Measurements from ENCODE around the gene WDR81. TPM values are rescaled to one million over a fixed set of nuclear protein-coding genes. Genes with fewer than 3 reads are reported as not detected.

Gene WDR81
- polyA plus RNA-seq, 2 of the 4 experiments (the other 2 are of a cell fraction), result 4.9 to 26.8 TPM

GRCh38 chr17:1743088-1743439 lies 18.6 kb downstream of the WDR81 start (continued):
- TF ChIP-seq POLR2AphosphoS2 (conservative IDR thresholded peaks at IDR 0.05; ENCODE audit: low read length), result no peak
- no peak for TF ChIP-seq TP53 (CRISPR knock-in tag; IDR thresholded peaks at IDR 0.05)

GRCh38 chr17:1744551-1745512 lies 20.3 kb downstream of the WDR81 start:
- ChIA-PET CTCF (interaction anchor here (1.0 to 1.7 kb wide), 3 partner anchors 8 to 43 kb away, joined by 3 to 5 read pairs (median 3); no protein-coding TSS in a partner anchor), POLR2A (no interaction called here)
- FAIRE-seq (no peak), DNase-seq (ENCODE audit: low read depth in 1 of 2, low spot score in 1 of 2) (no peak), ATAC-seq (peak in 1 of 2 experiments; percentile 18; a peak in 3 of 6 replicates)
- H3K4me2 ChIP-seq, result no peak overlapping the region
- no peak overlapping the region for H3K4me3 ChIP-seq
- H3K4me1 ChIP-seq, result peaks cover 6% of the 10 kb centered on the region; the same call in 1 of the 3 replicates
- H3K27ac ChIP-seq, result no peak overlapping the region
- TF ChIP-seq CHD4 (IDR thresholded peaks at IDR 0.05; ENCODE audit: borderline replicate concordance), result no peak
- no peak for TF ChIP-seq HOXA7 (CRISPR knock-in tag; IDR thresholded peaks at IDR 0.05)
- TF ChIP-seq MAZ (IDR thresholded peaks at IDR 0.05; ENCODE audit: borderline replicate concordance, low read depth, low read length), result no peak
- no peak for TF ChIP-seq HEYL (CRISPR knock-in tag; IDR thresholded peaks at IDR 0.05)
- no peak for TF ChIP-seq POLR2AphosphoS2 (conservative IDR thresholded peaks at IDR 0.05; ENCODE audit: low read length)
- TF ChIP-seq BHLHE40 (IDR thresholded peaks at IDR 0.05; ENCODE audit: low read depth, low read length), result no peak
- TF ChIP-seq NPAS2 (CRISPR knock-in tag; IDR thresholded peaks at IDR 0.05; ENCODE audit: borderline replicate concordance), result no peak
- TF ChIP-seq ZNF302 (CRISPR knock-in tag; IDR thresholded peaks at IDR 0.05), result no peak
- no peak for TF ChIP-seq RFX5 (IDR thresholded peaks at IDR 0.05)
- TF ChIP-seq ZC3H11A (IDR thresholded peaks at IDR 0.05), result no peak
- TF ChIP-seq HMGXB4 (CRISPR knock-in tag; IDR thresholded peaks at IDR 0.05; ENCODE audit: borderline replicate concordance), result no peak
- TF ChIP-seq FOXS1 (CRISPR knock-in tag; IDR thresholded peaks at IDR 0.05), result no peak
- no peak for TF ChIP-seq ZFP36 (IDR thresholded peaks at IDR 0.05; ENCODE audit: borderline replicate concordance, partially characterized antibody)
- no peak for TF ChIP-seq MYC (IDR thresholded peaks at IDR 0.05; ENCODE audit: borderline replicate concordance, low read length)
- no peak for TF ChIP-seq USF2 (IDR thresholded peaks at IDR 0.05)
- TF ChIP-seq KDM1A (IDR thresholded peaks at IDR 0.05; ENCODE audit: low read depth), result no peak
- no peak for TF ChIP-seq MAX (IDR thresholded peaks at IDR 0.05)
- 75% methylated on average over 27 of the region's 29 CpGs for WGBS (ENCODE audit: missing lambda C conversion rate)
- H3K9me3 ChIP-seq, result peaks cover 15% of the 10 kb centered on the region

GRCh38 chr17:1745513-1746020 lies 21.1 kb downstream of the WDR81 start:
- TF ChIP-seq NPAS2 (CRISPR knock-in tag; IDR thresholded peaks at IDR 0.05; ENCODE audit: borderline replicate concordance) (no peak), PHF8 (IDR thresholded peaks at IDR 0.05; ENCODE audit: borderline replicate concordance, low read depth) (no peak), ZSCAN20 (CRISPR knock-in tag; IDR thresholded peaks at IDR 0.05) (no peak), EHMT2 (IDR thresholded peaks at IDR 0.05; ENCODE audit: low read depth) (no peak), SREBF2 (IDR thresholded peaks at IDR 0.05) (no peak), NR3C1 (IDR thresholded peaks at IDR 0.05) (no peak), RAD21 (conservative IDR thresholded peaks at IDR 0.05 in 1 of 2, IDR thresholded peaks at IDR 0.05 in 1 of 2) (no peak)
- TF ChIP-seq, protein P1, sequence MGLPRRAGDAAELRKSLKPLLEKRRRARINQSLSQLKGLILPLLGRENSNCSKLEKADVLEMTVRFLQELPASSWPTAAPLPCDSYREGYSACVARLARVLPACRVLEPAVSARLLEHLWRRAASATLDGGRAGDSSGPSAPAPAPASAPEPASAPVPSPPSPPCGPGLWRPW (IDR thresholded peaks at IDR 0.05), result no peak
- 84% methylated on average over 10 of the region's 12 CpGs for WGBS (ENCODE audit: missing lambda C conversion rate)
- FAIRE-seq (no peak), DNase-seq (ENCODE audit: low read depth in 1 of 2, low spot score in 1 of 2) (no peak), ATAC-seq (peak; percentile 8 to 30; a peak in 1 of 6 replicates)
- POLR2A ChIA-PET, result no interaction called here
- no peak overlapping the region for H3K27ac ChIP-seq
- H3K4me1 ChIP-seq, result peaks cover 6% of the 10 kb centered on the region; the same call in 1 of the 3 replicates
- H3K9me3 ChIP-seq, result peaks cover 15% of the 10 kb centered on the region
- no peak overlapping the region for H3K4me2 ChIP-seq
- H3K4me3 ChIP-seq, result no peak overlapping the region
- CTCF ChIA-PET, result interaction anchor here (0.7 to 5.7 kb wide), 6 partner anchors 8 to 42 kb away, joined by 3 to 20 read pairs (median 3); no protein-coding TSS in a partner anchor

Data from A549 (cell line).